Limb (tissue), 2 donors: ENCODE measurements around the gene STARD7.
"Not testable (repeated sequence)": the region's sequence is repeated elsewhere in the genome, so short reads cannot be mapped to it uniquely, and the experiment has no call there.

Experiments used
- DNase-seq, 2 donors: peaks; one replicate each; pipeline ENCODE4 v3.0.0-alpha.2; 2016; ENCODE audit errors: extremely low spot score in 2 of 2

Gene STARD7

DNA sequence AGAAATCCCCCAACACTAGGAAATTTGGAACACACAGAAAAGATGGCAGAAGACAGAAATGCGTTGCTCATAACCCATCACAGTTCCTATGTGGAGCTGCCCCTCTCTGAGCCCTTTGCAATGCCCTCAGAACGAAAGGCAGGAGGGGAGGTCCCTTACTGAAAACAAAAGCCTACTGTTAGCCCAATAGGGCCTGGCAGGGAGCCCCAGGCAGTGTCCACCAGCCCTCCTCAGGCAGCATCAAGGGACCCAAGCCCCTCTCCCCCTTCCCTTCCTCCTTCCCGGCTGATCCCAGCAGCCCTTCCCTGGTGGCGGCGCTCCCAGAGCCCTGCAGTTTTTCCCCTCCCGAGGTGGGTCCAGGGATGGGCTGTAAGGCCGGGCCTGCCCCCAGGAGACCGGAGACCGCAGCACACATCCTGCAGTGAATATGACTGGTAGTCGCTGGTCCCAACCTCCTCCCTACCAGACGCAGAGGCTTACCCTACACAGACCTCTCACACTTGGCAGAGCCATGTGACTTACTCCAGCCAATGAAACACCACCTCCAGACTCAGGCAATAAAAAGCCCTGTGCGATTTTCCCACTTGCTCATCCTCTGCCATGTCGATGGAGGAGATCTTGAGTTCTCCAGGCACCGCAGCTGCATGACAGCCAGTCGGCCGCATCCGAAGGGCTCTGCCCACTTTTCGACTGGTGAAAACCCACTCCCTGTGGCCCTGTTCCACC is 44.0 kb downstream of the STARD7 start:
- peak in 1 of 2 donors; percentile 38 for DNase-seq

DNA sequence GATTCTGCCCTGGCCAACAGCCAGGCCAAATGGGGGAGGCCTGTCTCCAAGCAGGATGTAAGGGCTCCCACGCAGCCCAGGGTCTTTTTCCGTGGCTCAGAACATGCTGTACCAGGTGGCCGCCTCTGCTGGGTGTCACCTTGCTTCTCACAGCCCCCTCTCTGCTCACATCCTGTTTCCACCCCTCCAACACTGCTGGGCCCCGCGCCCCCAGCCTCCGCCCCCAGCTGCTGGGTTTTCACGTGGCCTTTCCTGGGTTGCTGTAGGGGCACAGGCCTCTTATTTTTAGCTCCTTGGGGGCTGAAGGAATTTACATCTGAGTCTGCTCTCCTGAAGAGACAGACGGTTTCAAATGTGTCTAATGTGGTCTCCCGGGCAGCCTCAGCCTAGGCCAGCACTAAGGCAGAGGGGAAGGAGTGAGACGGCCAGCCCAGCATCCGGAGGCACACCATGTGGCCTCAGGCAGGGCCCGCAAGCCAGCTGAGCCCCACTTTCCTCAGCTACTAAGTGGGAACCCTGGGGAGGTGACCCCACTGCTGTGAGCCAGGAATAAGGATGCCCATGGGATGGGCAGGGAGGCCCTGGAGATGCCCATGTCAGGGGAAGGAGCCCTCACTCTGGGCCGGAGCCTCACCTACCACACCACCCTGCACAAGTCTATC is 44.7 kb downstream of the STARD7 start:
- DNase-seq: peak; percentile 34 to 73

DNA sequence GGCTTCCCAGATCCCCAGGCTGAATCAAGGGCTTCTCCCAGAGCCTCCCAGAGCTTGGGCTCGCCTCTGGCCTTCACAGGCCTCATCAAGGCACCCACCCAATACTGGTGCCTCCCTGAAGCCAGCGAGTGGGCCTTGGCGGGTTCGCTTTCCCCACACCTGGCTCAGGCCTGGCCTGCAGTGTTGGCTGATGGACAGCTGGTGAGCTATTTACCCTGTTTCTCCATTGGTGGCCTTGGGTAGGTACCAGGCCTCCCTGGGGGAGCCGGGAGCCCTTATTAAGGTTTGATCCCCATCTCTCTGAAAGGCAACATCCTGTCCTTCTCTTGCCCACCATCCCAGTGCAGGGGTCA is 45.2 kb downstream of the STARD7 start:
- DNase-seq: no peak

DNA sequence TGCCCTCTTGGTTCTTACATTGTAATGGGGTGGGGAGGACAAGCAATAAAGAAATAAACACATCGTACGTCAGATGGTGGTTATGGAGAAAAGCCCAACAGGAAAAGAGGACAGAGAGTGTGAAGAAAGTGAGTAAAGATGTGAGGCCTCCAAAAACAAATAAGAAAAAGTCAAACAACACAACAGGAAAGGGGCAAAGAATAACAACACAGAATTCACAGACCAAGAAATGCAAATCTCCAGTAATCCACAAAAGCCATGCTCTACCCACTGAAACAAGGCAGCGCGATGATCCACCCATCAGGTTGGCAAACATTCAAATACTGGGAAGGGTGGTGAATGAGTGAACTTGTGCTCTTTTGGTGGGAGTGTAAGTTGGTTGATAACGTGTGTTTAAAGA is 46.7 kb downstream of the STARD7 start:
- no peak for DNase-seq

DNA sequence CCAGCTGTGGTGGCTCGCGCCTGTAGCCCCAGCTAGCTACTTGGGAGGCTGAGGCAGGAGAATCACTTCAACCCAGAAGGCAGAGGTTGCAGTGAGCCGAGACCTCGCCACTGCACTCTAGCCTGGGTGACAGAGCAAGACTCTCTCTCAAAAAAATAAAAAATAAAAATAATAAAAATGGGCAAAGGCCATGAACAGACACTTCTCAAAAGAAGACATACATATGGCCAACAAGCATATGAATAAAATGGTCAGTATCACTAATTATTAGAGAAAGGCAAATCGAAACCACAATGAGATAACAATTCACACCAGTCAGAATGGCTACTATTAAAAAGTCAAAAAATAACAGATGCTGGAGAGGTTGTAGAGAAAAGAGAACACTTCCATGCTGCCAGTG is 48.3 kb downstream of the STARD7 start:
- DNase-seq: not testable (repeated sequence)

DNA sequence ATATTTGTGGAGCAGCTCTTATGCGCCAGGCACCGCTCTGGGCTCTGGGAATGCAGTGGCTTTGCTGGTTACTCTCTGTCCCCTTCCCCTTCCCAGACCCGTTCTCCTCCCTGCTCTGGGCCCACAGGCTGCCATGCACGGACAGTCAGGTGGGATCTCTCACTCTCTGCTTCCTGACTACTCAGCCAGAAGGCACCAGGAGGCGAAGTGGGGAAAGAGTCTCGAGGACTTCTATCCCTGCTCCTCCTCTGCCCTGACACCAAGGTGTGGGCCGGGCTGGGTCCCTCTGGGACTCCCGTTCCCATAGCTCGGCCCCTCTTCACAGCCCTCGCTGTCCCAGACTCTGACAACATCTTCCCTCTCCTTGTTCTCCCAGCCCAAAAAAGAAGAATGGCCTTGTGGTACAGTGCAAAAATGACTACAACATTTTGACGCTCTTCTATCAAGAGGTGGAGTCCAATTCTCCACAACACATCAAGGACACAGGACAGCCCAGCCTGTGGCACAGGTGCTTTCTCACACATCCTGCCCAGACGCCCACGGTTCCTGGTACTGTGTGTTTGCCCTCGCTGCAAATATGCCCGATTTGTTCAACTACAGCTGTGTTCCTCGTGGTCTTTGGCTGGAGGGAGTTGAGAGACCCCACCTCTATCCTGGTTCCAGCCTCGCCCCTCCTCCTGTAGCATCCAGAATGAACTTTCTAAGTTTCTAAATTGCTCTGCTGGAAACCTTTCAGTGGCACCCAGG is 49.4 kb downstream of the STARD7 start:
- no peak for DNase-seq

DNA sequence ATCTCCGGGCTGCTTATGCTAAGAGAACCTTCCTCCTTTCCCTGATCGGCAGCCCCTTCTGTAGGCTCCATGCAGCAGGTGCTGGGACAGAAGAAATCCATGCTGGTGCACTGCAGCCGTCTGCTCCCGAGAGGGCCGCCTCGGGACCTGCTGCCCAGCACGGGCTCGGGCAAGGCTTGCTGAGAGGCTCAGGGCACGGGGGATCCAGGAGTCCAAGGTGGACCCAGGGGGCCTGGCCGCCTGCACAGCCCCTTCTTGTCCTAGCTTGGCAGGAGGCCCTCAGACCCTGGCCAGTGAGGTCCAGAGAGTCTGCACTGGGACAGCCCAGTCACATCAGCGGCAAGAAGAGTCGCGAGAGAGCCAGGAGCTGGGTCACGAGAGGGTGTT is 50.1 kb downstream of the STARD7 start:
- DNase-seq: no peak

DNA sequence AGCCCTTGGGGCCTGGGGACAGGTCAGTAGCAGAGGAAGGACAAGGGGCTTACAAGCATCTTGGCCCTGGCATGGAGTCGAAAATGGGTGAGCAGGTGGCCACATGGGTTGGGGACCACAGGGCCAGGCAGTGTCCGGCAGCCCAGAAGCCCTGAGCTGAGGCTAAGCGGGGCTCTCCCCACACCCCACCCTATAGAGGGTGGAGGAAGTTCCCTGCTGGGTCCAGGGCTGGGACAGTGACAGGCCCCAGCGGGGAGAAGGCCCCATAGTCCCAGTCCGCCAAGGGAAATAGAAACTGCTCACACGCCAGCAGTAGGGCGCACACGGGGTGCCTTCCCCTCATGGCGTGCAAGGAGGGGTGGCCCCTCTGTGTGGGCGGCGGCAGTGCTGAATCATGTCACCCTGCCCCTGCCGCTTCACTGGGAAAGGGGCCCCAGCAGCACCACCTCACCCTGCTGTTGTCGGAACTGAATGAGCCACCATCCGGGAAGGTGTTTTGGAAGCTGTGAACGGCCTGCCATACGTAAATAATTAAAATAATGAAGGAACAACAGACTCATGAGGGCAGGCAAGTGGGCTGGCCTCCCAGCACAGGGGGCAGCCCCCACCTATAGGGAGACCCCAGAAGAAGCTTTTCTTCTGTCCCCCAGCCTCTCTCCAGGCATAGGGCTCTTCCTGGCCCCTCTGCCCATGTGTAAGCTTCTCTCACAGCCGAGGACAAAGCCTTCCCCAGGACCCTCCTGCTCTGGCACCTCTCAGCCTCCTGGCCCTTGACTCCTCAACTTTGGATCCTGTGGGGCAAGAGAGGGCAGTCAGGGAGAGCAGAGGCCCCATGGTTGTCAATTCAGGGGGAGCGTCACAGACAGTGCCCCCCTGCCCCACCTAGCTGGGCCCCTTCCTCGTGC is 50.7 kb downstream of the STARD7 start:
- peak in 1 of 2 donors; percentile 21 for DNase-seq

DNA sequence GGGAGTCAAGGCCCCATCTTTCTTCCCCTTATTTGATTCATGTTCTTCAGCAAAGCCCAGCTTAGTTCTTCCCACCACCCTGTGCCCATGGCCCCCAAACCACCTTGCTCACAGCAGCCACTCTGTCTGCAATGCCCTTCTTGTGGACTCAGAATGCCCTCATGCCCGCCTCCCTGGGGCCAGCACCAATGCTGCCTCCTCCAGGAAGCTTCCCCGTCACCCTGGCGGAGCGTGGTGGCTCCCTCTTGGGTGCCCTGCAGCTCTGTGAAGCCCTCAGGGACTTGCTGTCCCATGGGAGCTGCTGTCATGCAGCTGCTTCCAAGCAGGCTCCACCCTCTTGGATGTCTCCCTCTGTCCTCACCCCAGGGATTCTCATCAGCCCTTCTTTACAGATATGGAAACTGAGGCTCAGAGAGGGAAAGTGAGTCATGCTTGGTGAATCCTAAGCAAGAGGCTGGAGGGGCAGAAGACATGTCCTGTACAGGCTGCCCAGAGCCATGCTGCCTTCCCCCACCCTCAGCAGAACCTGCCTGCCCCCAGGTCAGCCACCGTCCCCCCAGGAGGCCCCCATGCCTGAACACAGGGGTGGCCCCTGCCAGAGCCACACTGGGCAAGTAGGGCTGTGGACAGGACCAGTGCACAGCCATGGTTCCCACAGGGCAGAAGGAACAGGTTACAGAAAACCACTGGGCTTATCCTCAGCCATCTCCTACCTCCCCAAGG is 51.5 kb downstream of the STARD7 start:
- peak in 1 of 2 donors; percentile 17 for DNase-seq

DNA sequence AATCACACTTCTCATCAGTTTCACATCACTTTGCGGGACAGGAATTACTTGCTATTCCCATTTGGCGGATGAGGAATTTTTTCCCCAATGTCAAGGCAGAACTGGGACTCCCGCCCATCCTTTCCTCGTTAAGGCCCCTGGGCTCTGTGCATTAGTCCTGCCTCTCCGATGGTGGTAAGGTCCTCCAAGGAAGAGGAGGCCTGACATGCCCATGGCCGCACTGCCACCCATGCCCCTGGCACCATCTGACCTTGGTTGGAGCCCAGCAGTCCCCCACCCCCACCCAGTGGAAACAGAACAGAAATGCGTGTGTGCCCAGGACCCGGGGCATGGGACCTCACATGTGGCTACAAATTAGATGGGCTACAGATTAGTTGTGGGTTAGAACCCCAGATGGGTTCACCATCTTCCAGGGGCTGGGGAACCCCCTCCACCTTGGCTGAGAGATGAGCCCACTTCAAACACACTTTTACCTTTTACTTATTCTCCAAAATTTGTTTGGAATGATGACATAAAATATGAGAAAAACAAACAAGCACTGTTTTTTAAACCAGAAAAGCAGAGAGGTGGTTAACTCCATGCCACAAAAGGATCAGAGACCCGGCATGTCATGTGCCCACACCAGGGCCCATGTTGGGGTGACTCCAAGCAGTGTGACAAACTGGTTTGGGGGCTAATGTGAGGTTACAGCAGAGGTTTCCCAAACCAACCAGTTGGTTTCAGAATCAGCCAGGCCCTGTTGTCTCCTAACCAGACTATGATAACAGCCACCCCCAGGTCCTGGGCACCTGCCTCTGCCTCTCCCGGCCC is 52.4 kb downstream of the STARD7 start:
- no peak for DNase-seq

DNA sequence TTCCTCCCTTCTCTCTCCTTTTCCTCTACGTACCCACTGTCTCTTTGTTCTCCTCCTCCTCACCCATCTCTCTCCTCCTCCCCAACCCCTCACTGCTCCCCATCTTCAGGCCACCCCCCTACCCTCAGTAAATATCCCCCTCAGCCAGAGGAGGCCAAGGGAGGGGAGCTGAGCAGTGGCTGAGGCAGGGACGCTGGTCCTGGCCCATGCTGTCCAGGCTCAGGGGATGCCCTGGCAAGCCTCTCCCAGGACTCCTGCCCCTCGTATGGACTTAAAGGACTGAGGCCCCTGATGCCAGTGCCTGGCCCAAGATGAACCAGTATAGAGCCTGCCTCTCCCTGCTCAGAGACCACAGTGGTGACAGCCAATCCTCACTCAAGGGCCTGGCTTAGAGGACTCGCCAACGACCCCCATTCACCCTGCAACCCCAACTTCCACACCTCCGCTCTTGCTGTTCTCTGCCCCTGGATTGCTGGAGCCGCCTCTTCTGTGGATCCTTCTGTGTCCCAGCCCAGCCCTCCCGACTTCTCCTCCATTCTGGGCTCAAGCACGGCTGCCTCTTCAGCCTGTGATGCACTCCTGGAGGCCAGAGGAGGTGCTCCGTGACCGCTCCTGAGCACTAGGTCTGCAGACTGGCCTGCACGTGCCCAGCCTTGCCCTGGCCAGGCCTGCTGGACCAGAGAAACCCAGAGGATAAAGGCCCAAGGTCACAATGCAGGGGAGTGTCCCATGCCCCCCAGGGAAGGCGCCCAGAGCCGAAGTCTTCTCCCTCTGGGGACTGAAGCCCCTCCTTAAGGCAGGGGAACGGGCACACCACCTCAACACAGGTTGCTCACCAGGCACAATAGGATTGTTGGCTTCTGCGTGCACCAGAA is 53.9 kb downstream of the STARD7 start:
- DNase-seq: peak in 1 of 2 donors; percentile 23

DNA sequence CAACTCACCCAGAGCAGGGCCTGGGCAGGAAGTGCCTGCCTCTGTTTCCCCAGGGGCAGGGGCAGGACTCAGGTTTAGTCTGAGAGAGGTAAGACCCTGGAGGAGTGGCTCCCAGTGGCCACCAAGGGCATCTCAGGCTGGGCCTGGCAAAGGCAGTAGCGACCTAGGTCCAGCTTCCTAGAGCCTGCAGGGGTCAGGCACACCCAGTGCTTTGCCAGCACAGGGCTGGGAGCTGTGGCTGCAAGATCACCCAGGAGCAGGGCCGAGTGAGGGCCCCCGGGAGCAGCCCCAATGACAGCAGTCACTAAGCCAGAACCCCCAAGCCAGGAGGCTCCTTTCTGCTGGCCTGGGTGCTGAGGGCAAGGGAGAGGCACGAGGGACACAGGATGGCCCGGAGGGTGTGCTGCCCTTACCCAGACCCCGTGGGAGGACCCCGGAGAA is 54.6 kb downstream of the STARD7 start:
- DNase-seq: peak in 1 of 2 donors; percentile 22

DNA sequence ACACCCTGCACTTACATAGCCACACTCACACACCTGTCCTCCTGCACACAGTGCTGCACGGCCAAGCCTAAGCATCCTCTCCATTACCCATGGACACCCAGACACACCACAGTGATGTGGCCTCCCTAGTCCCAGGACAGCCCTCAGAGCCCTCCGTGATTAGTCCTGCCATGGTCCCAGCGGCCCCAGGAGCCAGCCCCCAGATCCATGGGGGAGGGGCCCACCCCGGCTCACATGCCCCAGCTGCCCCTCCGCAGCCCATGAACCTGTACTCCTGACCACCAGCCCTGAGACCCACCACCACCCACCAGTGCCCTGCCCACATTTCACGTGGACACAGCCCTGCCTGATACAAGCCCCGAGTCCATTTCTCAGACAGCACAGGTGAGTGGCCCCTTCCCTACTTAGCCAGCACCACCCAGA is 55.3 kb downstream of the STARD7 start:
- peak in 1 of 2 donors; percentile 17 for DNase-seq

DNA sequence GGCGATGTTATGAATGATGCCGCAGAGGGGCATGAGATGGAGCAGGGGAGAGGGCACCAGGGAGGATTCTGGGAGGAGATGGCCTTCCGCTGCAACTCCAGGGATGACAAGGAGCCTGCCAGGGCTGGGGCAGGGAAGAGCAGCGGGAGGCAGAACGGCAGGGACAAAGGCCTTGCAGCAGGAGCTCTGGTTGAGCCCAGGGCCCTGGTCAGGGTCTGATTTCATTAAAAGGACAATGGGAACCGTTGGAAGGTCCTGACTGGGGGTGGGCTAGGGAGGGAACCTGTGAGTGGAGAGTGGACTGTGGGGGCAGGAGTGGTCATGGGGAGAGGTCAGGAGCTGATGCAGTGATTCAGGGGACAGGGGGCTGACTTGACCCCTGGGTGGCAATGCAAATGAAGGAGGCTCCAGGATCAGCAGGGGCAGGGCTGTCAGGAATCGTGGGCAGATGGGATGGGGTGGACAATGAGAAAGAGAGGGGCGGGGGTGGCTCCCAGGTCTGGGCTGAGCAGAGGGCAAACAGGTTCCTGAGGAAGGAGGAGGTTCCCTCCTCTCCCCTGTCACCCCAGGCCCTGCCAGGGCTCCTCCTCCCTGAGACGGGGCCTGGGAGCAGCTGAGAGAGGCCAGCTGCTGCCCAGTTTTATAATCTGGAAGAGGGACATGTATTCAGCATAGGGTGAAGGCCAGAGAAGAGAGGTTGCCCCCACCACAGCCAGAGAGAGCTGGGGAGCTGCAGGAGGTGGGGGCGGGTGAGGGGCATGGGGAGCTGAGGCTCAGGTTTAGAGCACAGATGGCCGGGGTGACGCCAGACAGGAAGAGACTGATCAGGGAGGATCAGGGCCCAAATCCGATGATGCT is 56.1 kb downstream of the STARD7 start:
- DNase-seq: peak in 1 of 2 donors; percentile 24

DNA sequence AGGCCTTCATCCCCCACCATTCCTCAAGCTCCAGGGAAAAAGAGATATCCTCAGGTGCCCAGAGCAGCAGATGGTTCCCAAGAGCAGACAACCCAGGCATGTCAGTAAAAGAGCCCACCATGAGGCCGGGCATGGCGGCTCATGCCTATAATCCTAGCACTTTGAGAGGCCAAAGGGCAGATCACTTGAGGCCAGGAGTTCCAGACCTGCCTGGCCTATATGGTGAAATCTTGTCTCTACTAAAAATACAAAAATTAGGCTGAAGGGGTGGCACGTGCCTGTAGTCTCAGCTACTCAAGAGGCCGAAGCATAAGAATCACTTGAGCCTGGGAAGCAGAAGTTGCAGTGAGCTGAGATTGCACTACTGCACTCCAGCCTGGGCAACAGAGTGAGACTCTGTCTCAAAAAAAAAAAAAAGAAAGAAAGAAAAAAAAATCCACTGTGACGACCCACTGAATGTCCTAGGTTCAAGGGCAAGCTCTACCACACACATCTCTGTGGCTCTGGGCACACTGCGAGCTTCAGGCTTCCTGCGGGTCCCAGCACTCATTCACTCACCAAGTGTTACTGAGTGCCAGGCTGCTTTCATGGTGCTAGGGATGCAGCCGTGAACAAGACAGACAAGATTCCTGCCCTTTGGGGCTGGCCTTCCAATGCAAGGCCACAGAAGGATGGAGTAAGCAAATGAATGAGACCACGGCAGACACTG is 56.9 kb downstream of the STARD7 start:
- DNase-seq: no peak

DNA sequence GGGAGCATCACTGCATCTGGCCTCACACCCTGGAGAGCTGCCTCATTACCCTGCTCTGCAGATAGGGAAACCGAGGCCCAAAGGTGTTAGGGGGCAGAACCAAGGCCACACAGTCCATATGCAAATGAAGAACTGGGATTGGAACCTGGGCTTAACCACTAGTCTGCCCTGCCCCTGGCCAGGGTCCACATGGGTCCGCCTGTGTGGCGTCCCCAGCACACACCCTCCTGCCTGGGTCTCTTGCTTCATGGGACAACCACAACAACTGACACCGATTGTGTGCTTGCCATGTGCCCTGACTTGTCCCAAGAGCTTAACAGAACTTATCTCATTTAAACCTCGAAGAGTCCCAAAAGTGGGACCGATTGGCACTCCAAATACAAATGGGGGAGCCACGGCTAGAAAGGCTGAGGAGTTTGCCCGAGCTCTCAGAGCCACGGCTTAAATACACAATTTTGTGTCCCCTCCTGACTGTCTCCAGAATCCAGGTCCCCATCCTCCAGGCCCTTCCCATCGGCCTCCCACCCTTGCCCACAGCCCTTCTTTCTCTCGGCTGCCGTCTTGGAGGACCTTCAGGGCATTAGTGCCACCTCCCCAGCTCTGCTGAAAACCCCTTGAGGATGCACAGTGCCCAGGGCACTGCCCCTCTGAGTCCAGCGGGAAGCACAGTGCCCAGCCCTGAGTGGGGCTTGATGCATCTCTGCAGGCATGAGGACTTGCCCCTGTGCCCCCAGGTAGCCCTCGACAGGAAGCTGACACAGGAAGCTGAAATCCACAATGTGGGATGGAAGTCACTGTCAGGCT is 57.6 kb downstream of the STARD7 start:
- no peak for DNase-seq
